Ishikawa (cell line): ENCODE measurements around the gene CNTN4.

Experiments
- EGR1 ChIP-seq: IDR thresholded peaks from 2 replicates; pipeline ENCODE4 v1.6.1; 2012
- EP300 ChIP-seq: IDR thresholded peaks from 2 replicates; pipeline ENCODE4 v1.6.1; 2012; ENCODE audit warnings: borderline replicate concordance
- FOXM1 ChIP-seq: IDR thresholded peaks from 2 replicates; pipeline ENCODE4 v1.6.1; 2012; ENCODE audit warnings: low read depth, borderline replicate concordance
- RAD21 ChIP-seq: IDR thresholded peaks from 2 replicates; pipeline ENCODE4 v1.6.1; 2012; ENCODE audit warnings: low read depth
- TAF1 ChIP-seq: IDR thresholded peaks from 2 replicates; pipeline ENCODE4 v1.6.1; 2012; ENCODE audit warnings: low read depth, mild to moderate bottlenecking
- USF1 ChIP-seq: IDR thresholded peaks from 2 replicates; pipeline ENCODE4 v1.6.1; 2012
- YY1 ChIP-seq: IDR thresholded peaks from 2 replicates; pipeline ENCODE4 v1.6.1; 2012; ENCODE audit warnings: low read depth
- TF ChIP-seq, protein P1 (sequence below): IDR thresholded peaks from 2 replicates; pipeline ENCODE4 v1.6.1; 2012; ENCODE audit warnings: low read depth, mild to moderate bottlenecking

DNA sequence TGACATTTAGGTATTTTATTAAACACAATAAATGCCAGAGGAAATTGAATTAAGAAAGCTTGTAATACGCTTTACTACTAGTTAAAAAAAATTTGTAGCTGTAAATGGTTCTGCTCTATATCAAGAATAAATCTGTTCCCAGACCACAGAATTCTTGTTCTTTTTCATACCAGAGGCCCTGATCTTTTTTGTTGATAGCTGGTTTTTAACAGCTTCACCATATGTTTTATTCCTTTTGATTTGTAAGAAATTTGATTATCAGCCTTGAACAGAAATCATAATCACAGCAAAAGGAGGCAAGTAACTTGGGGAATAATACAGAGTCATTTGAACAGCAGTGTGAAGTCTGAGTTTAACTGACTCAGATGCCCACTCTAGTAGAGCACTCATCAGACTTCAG lies 202.7 kb downstream of the CNTN4 start:
- TF ChIP-seq EP300 (no peak), EGR1 (no peak), RAD21 (no peak), YY1 (no peak), USF1 (no peak), TAF1 (no peak), FOXM1 (no peak)
- TF ChIP-seq, protein P1, sequence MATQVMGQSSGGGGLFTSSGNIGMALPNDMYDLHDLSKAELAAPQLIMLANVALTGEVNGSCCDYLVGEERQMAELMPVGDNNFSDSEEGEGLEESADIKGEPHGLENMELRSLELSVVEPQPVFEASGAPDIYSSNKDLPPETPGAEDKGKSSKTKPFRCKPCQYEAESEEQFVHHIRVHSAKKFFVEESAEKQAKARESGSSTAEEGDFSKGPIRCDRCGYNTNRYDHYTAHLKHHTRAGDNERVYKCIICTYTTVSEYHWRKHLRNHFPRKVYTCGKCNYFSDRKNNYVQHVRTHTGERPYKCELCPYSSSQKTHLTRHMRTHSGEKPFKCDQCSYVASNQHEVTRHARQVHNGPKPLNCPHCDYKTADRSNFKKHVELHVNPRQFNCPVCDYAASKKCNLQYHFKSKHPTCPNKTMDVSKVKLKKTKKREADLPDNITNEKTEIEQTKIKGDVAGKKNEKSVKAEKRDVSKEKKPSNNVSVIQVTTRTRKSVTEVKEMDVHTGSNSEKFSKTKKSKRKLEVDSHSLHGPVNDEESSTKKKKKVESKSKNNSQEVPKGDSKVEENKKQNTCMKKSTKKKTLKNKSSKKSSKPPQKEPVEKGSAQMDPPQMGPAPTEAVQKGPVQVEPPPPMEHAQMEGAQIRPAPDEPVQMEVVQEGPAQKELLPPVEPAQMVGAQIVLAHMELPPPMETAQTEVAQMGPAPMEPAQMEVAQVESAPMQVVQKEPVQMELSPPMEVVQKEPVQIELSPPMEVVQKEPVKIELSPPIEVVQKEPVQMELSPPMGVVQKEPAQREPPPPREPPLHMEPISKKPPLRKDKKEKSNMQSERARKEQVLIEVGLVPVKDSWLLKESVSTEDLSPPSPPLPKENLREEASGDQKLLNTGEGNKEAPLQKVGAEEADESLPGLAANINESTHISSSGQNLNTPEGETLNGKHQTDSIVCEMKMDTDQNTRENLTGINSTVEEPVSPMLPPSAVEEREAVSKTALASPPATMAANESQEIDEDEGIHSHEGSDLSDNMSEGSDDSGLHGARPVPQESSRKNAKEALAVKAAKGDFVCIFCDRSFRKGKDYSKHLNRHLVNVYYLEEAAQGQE = no peak
